MM.1S (cell line): ENCODE results near the gene CDK5RAP2.

ENCODE experiments used
- DNase-seq: peaks from one replicate; pipeline ENCODE4 v3.0.0-alpha.2; 2015
- H2AFZ ChIP-seq: fragments of 300-600 bp; sonication (generic); 2 replicates; pipeline ENCODE4 v1.6.0; 2016; ENCODE audit warnings: antibody characterized with exemption, low read length
- H3F3A ChIP-seq: fragments of 300-600 bp; sonication (generic); 2 replicates; pipeline ENCODE4 v1.6.1; 2016; ENCODE audit warnings: mild to moderate bottlenecking, antibody characterized with exemption, low read length, moderate library complexity, mixed read lengths; ENCODE audit not compliant: insufficient read depth
- H3K27ac ChIP-seq: fragments of 300-600 bp; sonication (generic); 2 replicates; pipeline ENCODE4 v1.5.1; 2016; ENCODE audit warnings: mild to moderate bottlenecking, low read length
- H3K27me3 ChIP-seq: fragments of 300-600 bp; sonication (generic); replicated peaks from 2 replicates; pipeline ENCODE4 v1.6.0; 2016; ENCODE audit warnings: low read length; ENCODE audit not compliant: insufficient read depth
- H3K36me3 ChIP-seq: fragments of 300-600 bp; sonication (generic); replicated peaks from 2 replicates; pipeline ENCODE4 v1.6.1; 2016; ENCODE audit warnings: mild to moderate bottlenecking, low read length, mixed read lengths; ENCODE audit not compliant: insufficient read depth
- H3K4me1 ChIP-seq: fragments of 300-600 bp; sonication (generic); 2 replicates; pipeline ENCODE4 v1.6.1; 2016; ENCODE audit warnings: low read length, mixed read lengths
- H3K4me2 ChIP-seq: fragments of 300-600 bp; sonication (generic); 2 replicates; pipeline ENCODE4 v1.6.0; 2016; ENCODE audit warnings: low read depth, low read length
- H3K4me3 ChIP-seq: fragments of 300-600 bp; sonication (generic); 2 replicates; pipeline ENCODE4 v1.5.1; 2016; ENCODE audit warnings: low read length, mixed read lengths
- H3K79me2 ChIP-seq: fragments of 300-600 bp; sonication (generic); 2 replicates; pipeline ENCODE4 v1.6.1; 2016; ENCODE audit warnings: mixed run types, low read length, mixed read lengths
- H3K9ac ChIP-seq: fragments of 300-600 bp; sonication (generic); 2 replicates; pipeline ENCODE4 v1.6.1; 2016; ENCODE audit warnings: low read length, mixed read lengths
- H3K9me2 ChIP-seq: fragments of 300-600 bp; sonication (generic); replicated peaks from 2 replicates; pipeline ENCODE4 v1.6.1; 2016; ENCODE audit warnings: mild to moderate bottlenecking, low read length, mixed read lengths; ENCODE audit not compliant: insufficient read depth
- H3K9me3 ChIP-seq: fragments of 300-600 bp; sonication (generic); replicated peaks from 2 replicates; pipeline ENCODE4 v1.6.1; 2016; ENCODE audit warnings: mild to moderate bottlenecking, low read length, mixed read lengths; ENCODE audit not compliant: insufficient read depth
- H4K20me1 ChIP-seq: fragments of 300-600 bp; sonication (generic); 2 replicates; pipeline ENCODE4 v1.6.1; 2016; ENCODE audit warnings: mild to moderate bottlenecking, low read length, moderate library complexity, mixed read lengths; ENCODE audit not compliant: insufficient read depth
- EZH2 ChIP-seq: fragments of 300-600 bp; sonication (generic); optimal IDR thresholded peaks from 2 replicates; pipeline ENCODE3; 2017; ENCODE audit warnings: low read depth, mild to moderate bottlenecking, antibody characterized with exemption, low read length, mixed read lengths
- EZH2phosphoT487 ChIP-seq: fragments of 300-600 bp; sonication (generic); IDR thresholded peaks from 2 replicates; pipeline ENCODE4 v1.6.1; 2018; ENCODE audit warnings: antibody characterized with exemption, low read length
- TF ChIP-seq, protein P1 (sequence below): fragments of 300-600 bp; sonication (generic); IDR thresholded peaks from 2 replicates; pipeline ENCODE4 v1.5.1; 2016; ENCODE audit warnings: antibody characterized with exemption, low read length, mixed read lengths

Gene CDK5RAP2

DNA sequence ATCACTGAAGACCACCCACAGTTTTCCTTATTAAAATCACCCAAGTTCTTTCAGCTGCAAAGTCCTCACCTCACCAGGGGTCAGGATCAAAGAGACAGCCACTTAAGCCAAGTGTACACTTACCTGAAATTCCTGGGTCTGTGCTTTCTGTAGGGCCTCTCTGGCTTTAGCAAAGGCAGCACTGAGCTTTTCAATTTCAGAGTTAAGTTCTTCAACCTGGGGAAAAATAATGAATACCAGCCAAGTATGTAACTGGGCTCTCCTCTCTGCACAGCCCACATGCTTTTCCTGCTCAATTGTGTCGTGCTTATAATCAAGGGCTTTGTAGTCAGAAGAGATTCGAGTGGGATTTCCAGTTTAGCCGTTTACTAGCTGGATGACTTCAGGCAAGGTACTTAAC, 55.1 kb downstream of the CDK5RAP2 start:
- Histone ChIP-seq H3K9ac (no peak overlapping the region), H2AFZ (no peak overlapping the region), H3K36me3 (peaks cover 20% of the 10 kb centered on the region), H3K4me1 (no peaks in the 10 kb centered on the region), H3K4me3 (no peak overlapping the region), H3K9me3 (no peaks in the 10 kb centered on the region), H3K27me3 (no peaks in the 10 kb centered on the region), H3K79me2 (no peaks in the 10 kb centered on the region), H3K27ac (no peak overlapping the region), H3K9me2 (no peaks in the 10 kb centered on the region), H3F3A (no peaks in the 10 kb centered on the region), H4K20me1 (no peaks in the 10 kb centered on the region), H3K4me2 (no peak overlapping the region)
- DNase-seq = no peak
- TF ChIP-seq EZH2phosphoT487 (no peak), EZH2 (no peak)
- TF ChIP-seq, protein P1, sequence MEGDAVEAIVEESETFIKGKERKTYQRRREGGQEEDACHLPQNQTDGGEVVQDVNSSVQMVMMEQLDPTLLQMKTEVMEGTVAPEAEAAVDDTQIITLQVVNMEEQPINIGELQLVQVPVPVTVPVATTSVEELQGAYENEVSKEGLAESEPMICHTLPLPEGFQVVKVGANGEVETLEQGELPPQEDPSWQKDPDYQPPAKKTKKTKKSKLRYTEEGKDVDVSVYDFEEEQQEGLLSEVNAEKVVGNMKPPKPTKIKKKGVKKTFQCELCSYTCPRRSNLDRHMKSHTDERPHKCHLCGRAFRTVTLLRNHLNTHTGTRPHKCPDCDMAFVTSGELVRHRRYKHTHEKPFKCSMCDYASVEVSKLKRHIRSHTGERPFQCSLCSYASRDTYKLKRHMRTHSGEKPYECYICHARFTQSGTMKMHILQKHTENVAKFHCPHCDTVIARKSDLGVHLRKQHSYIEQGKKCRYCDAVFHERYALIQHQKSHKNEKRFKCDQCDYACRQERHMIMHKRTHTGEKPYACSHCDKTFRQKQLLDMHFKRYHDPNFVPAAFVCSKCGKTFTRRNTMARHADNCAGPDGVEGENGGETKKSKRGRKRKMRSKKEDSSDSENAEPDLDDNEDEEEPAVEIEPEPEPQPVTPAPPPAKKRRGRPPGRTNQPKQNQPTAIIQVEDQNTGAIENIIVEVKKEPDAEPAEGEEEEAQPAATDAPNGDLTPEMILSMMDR = no peak

DNA sequence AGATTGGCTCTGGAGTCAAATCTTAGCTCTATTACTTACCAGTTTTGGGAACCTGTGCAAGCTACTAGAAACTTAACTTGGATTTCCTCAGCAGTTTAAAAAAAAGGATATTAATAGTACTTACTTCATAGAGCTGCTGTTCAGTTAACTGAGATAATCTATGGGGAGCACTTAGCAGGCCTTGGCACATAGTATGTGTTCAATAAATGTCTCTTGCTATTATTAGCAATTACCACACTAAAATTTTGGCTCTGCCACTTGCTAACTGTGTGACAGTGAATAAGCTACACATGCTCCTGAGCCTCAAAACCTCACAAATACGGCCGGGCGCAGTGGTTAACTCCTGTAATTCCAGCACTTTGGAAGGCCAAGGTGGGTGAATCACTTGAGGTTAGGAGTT, 55.9 kb downstream of the CDK5RAP2 start:
- Histone ChIP-seq H2AFZ (no peak overlapping the region), H3K4me2 (no peak overlapping the region), H3K9me3 (no peaks in the 10 kb centered on the region), H4K20me1 (no peaks in the 10 kb centered on the region), H3K36me3 (peaks cover 15% of the 10 kb centered on the region), H3K4me1 (no peaks in the 10 kb centered on the region), H3K27me3 (no peaks in the 10 kb centered on the region), H3K27ac (no peak overlapping the region), H3K9me2 (no peaks in the 10 kb centered on the region), H3K79me2 (no peaks in the 10 kb centered on the region), H3K9ac (no peak overlapping the region), H3F3A (no peaks in the 10 kb centered on the region), H3K4me3 (no peak overlapping the region)
- TF ChIP-seq EZH2phosphoT487 (no peak), EZH2 (no peak)
- TF ChIP-seq, protein P1 = no peak
- DNase-seq = no peak

DNA sequence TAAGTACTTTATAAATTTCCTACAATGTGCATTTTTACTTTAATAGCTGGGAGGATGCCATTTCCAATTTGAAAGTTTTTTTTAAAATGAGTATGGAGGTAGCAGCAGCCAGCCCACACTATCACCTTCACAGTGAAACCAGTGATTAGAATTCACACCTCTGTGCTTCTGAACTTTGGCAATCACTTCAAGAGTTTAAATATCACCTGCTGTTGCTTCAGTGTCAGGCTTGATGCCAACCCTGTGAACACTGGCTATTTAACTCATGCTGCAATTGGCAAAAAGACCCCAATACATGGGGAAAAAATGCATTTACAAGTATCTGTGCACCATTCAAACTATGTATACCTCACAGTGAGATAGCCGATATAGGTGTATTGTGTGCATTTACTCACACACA, 57.4 kb downstream of the CDK5RAP2 start:
- peaks cover 12% of the 10 kb centered on the region for H3K36me3 ChIP-seq
- H3K27ac ChIP-seq = no peak overlapping the region

More for the DNA sequence above, 57.4 kb downstream of the CDK5RAP2 start:
- H3K9ac ChIP-seq = no peak overlapping the region
- no peaks in the 10 kb centered on the region for H3K9me2 ChIP-seq
- H3K4me3 ChIP-seq = no peak overlapping the region
- no peaks in the 10 kb centered on the region for H3K79me2 ChIP-seq
- no peak for DNase-seq
- no peak for TF ChIP-seq EZH2
- TF ChIP-seq EZH2phosphoT487 = no peak
- TF ChIP-seq, protein P1 = no peak
- no peaks in the 10 kb centered on the region for H4K20me1 ChIP-seq
- no peak overlapping the region for H2AFZ ChIP-seq
- no peaks in the 10 kb centered on the region for H3K9me3 ChIP-seq
- no peak overlapping the region for H3K4me2 ChIP-seq
- no peaks in the 10 kb centered on the region for H3F3A ChIP-seq
- H3K27me3 ChIP-seq = no peaks in the 10 kb centered on the region
- H3K4me1 ChIP-seq = no peaks in the 10 kb centered on the region
